ENCODE data around the gene DAND5. TPM values are rescaled to one million over a fixed set of nuclear protein-coding genes. Genes with fewer than 3 reads are reported as not detected.

DAND5 gene
- total and polyA plus RNA-seq, 9 of the 15 experiments (the other 6 are each of a cell fraction or from before 2014, with no cell fraction given) = 0.22 to 0.83 (median 0.60) TPM

DNA sequence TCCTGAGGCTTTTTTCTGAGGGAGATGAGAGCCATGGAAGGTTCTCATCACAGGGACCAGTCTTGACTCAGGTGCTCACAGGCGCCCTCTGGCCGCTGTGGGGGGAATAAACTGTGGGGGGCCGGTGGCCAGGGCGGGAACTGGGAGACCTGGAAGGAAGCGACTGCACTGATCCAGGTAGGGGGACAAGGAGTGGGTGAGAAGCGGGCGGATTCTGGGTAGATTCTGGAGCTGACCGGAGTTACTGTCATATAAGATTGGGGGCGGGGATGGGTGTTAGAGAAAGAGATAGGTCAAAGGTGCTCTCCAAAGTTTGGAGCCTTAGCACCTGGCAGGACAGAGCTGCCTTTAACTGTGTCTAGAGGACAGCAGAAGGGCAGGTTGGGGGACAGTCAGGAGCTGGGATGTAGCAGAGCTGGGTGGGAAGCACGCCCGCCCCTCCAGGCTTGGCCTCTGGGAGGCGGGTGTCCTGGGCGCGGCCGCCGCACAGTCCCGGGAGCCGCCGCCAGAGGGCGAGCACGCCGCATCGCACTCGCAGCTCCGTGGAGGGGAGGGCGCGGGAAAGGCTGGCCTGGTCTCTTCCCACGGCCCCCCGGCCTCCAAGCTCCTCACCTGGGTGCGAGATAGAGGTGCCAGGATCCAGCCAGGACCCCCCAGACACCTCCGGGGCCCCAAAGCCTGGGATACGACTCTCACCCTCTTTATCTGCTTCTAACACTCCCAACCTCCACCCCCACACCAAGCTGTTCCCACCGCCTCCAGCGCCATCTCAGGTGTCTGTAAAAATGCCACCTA lies 4.2 kb upstream of the DAND5 start (continued):
- TF ChIP-seq BRCA1 (IDR thresholded peaks at IDR 0.05) = no peak
- TF ChIP-seq BRCA1 (CRISPR knock-in tag; IDR thresholded peaks at IDR 0.05) = peak; percentile 80; the same call in 1 of the 2 replicates
- TF ChIP-seq TRIM28 (IDR thresholded peaks at IDR 0.05) = no peak
- TF ChIP-seq ETV1 (tag; conservative IDR thresholded peaks at IDR 0.05; ENCODE audit: low read depth) = no peak
- TF ChIP-seq ZNF324 (CRISPR knock-in tag; IDR thresholded peaks at IDR 0.05) = no peak
- TF ChIP-seq OTX1 (CRISPR knock-in tag; IDR thresholded peaks at IDR 0.05) = no peak
- TF ChIP-seq, protein P1, sequence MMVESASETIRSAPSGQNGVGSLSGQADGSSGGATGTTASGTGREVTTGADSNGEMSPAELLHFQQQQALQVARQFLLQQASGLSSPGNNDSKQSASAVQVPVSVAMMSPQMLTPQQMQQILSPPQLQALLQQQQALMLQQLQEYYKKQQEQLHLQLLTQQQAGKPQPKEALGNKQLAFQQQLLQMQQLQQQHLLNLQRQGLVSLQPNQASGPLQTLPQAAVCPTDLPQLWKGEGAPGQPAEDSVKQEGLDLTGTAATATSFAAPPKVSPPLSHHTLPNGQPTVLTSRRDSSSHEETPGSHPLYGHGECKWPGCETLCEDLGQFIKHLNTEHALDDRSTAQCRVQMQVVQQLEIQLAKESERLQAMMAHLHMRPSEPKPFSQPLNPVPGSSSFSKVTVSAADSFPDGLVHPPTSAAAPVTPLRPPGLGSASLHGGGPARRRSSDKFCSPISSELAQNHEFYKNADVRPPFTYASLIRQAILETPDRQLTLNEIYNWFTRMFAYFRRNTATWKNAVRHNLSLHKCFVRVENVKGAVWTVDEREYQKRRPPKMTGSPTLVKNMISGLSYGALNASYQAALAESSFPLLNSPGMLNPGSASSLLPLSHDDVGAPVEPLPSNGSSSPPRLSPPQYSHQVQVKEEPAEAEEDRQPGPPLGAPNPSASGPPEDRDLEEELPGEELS (CRISPR knock-in tag; IDR thresholded peaks at IDR 0.05; ENCODE audit: borderline replicate concordance) = no peak; the same call in 1 of the 2 replicates
- TF ChIP-seq, protein P2, sequence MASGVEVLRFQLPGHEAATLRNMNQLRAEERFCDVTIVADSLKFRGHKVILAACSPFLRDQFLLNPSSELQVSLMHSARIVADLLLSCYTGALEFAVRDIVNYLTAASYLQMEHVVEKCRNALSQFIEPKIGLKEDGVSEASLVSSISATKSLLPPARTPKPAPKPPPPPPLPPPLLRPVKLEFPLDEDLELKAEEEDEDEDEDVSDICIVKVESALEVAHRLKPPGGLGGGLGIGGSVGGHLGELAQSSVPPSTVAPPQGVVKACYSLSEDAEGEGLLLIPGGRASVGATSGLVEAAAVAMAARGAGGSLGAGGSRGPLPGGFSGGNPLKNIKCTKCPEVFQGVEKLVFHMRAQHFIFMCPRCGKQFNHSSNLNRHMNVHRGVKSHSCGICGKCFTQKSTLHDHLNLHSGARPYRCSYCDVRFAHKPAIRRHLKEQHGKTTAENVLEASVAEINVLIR (CRISPR knock-in tag; IDR thresholded peaks at IDR 0.05) = no peak
- TF ChIP-seq, protein P3, sequence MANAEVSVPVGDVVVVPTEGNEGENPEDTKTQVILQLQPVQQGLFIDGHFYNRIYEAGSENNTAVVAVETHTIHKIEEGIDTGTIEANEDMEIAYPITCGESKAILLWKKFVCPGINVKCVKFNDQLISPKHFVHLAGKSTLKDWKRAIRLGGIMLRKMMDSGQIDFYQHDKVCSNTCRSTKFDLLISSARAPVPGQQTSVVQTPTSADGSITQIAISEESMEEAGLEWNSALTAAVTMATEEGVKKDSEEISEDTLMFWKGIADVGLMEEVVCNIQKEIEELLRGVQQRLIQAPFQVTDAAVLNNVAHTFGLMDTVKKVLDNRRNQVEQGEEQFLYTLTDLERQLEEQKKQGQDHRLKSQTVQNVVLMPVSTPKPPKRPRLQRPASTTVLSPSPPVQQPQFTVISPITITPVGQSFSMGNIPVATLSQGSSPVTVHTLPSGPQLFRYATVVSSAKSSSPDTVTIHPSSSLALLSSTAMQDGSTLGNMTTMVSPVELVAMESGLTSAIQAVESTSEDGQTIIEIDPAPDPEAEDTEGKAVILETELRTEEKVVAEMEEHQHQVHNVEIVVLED (CRISPR knock-in tag; IDR thresholded peaks at IDR 0.05) = no peak
- TF ChIP-seq CEBPB (tag; IDR thresholded peaks at IDR 0.05) = no peak
- no peak for TF ChIP-seq ZNF444 (CRISPR knock-in tag; IDR thresholded peaks at IDR 0.05)
- TF ChIP-seq, protein P4, sequence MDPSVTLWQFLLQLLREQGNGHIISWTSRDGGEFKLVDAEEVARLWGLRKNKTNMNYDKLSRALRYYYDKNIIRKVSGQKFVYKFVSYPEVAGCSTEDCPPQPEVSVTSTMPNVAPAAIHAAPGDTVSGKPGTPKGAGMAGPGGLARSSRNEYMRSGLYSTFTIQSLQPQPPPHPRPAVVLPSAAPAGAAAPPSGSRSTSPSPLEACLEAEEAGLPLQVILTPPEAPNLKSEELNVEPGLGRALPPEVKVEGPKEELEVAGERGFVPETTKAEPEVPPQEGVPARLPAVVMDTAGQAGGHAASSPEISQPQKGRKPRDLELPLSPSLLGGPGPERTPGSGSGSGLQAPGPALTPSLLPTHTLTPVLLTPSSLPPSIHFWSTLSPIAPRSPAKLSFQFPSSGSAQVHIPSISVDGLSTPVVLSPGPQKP (CRISPR knock-in tag; IDR thresholded peaks at IDR 0.05) = no peak
- TF ChIP-seq ILK (tag; IDR thresholded peaks at IDR 0.05; ENCODE audit: borderline replicate concordance, low read depth) = no peak
- TF ChIP-seq YY1 (IDR thresholded peaks at IDR 0.05; ENCODE audit: borderline replicate concordance in 1 of 3, control insufficient read depth in 1 of 3, extremely low read depth in 1 of 3, insufficient read depth in 3 of 3, insufficient read length in 1 of 3, insufficient replicate concordance in 2 of 3, low read depth in 1 of 3, low read length in 2 of 3) = peak in 2 of 3 experiments; percentile 22 to 66
- TF ChIP-seq, protein P5, sequence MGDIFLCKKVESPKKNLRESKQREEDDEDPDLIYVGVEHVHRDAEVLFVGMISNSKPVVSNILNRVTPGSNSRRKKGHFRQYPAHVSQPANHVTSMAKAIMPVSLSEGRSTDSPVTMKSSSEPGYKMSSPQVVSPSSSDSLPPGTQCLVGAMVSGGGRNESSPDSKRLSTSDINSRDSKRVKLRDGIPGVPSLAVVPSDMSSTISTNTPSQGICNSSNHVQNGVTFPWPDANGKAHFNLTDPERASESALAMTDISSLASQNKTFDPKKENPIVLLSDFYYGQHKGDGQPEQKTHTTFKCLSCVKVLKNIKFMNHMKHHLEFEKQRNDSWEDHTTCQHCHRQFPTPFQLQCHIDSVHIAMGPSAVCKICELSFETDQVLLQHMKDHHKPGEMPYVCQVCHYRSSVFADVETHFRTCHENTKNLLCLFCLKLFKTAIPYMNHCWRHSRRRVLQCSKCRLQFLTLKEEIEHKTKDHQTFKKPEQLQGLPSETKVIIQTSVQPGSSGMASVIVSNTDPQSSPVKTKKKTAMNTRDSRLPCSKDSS (IDR thresholded peaks at IDR 0.05; ENCODE audit: low read depth, partially characterized antibody) = no peak
- no peak for TF ChIP-seq ZNF76 (CRISPR knock-in tag; IDR thresholded peaks at IDR 0.05; ENCODE audit: borderline replicate concordance)
- peak; percentile 39; the same call in 1 of the 2 replicates for TF ChIP-seq TEAD4 (IDR thresholded peaks at IDR 0.05; ENCODE audit: low read length)
- TF ChIP-seq TEAD4 (CRISPR knock-in tag; IDR thresholded peaks at IDR 0.05; ENCODE audit: borderline replicate concordance) = no peak
- TF ChIP-seq ZBTB17 (CRISPR knock-in tag; IDR thresholded peaks at IDR 0.05) = no peak

Data from K562 (cell line).